ENCODE data around the gene PANK4.

PANK4 gene

GRCh38 chr1:2528016-2528415 lies 1.6 kb upstream of the PANK4 start:
- no peak for DNase-seq

- DNase-seq = no peak
These were observed 1.1 kb upstream of the PANK4 start for GRCh38 chr1:2527556-2527860.

- peak; percentile 44 for DNase-seq
These were observed 594 bp upstream of the PANK4 start for GRCh38 chr1:2526824-2527555.

GRCh38 chr1:2525572-2525919 lies 850 bp downstream of the PANK4 start:
- no peak for DNase-seq

- no peak for DNase-seq
These were observed 2.3 kb downstream of the PANK4 start for GRCh38 chr1:2523891-2524609.

GRCh38 chr1:2523191-2523890 lies 3.1 kb downstream of the PANK4 start:
- no peak for DNase-seq

GRCh38 chr1:2522230-2522629 lies 4.2 kb downstream of the PANK4 start:
- DNase-seq = no peak

GRCh38 chr1:2520806-2521205 lies 5.6 kb downstream of the PANK4 start:
- DNase-seq = no peak

GRCh38 chr1:2520206-2520605 lies 6.2 kb downstream of the PANK4 start:
- no peak for DNase-seq

- DNase-seq = no peak
These were observed 6.7 kb downstream of the PANK4 start for GRCh38 chr1:2519729-2520128.

- no peak for DNase-seq
These were observed 7.2 kb downstream of the PANK4 start for GRCh38 chr1:2519029-2519685.

GRCh38 chr1:2518528-2518927 lies 7.9 kb downstream of the PANK4 start:
- no peak for DNase-seq

- no peak for DNase-seq
These were observed 8.4 kb downstream of the PANK4 start for GRCh38 chr1:2517966-2518365.

- no peak for DNase-seq
These were observed 9.4 kb downstream of the PANK4 start for GRCh38 chr1:2516946-2517345.

- no peak for DNase-seq
These were observed 10.3 kb downstream of the PANK4 start for GRCh38 chr1:2516124-2516523.

- no peak for DNase-seq
These were observed 10.7 kb downstream of the PANK4 start for GRCh38 chr1:2515763-2516080.

GRCh38 chr1:2514863-2515762 lies 11.3 kb downstream of the PANK4 start:
- DNase-seq = no peak

- DNase-seq = no peak
These were observed 12.3 kb downstream of the PANK4 start for GRCh38 chr1:2513939-2514652.

- DNase-seq = no peak
These were observed 13.5 kb downstream of the PANK4 start for GRCh38 chr1:2512862-2513421.

GRCh38 chr1:2510366-2511155 lies 15.8 kb downstream of the PANK4 start:
- DNase-seq = no peak

GRCh38 chr1:2509589-2509988 lies 16.8 kb downstream of the PANK4 start:
- DNase-seq = no peak
